Activated CD8-positive, alpha-beta memory T cell treated with anti-CD3 and anti-CD28 coated beads, Interleukin-2, amount 50 U/mL, for 4 hours (primary cell): Measurements from ENCODE around the gene GPLD1.

Source experiments
- DNase-seq: peaks from one replicate; pipeline ENCODE4 v3.0.0-alpha.2; 2020

GPLD1 gene

DNA sequence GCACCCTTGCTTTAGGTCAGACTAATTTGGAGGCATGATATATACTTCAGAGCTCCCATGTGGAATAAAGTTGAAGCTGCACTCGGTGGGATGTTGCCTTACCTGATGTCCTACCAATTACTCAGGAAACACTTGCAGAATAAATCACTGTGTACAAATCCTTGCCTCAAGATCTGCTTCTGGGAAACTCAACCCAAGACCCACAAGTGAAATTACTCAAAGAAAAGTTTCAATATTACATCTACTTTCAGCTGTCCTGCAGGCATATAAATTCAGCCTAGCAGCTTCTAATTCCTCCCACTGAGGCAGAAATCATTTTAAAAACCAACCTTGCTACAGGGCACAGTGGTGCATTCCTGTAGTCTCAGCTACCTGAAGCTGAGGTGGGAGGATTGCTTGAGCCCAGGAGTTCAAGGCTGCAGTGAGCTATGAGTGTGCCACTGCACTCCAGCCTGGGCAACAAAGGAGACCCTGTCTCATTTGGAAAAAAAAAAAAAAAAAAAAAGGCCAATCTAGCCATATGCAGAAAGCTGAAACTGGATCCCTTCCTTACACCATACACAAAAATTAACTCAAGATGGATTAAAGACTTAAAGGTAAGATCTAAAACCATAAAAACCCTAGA is 110.8 kb downstream of the GPLD1 start:
- no peak for DNase-seq
